IPS DF 6.9 (cell line): ENCODE results near the gene FOXO3.
"Not testable (repeated sequence)": the region's sequence is repeated elsewhere in the genome, so short reads cannot be mapped to it uniquely, and the experiment has no call there.

Source experiments
- DNase-seq: peaks from one replicate; pipeline ENCODE4 v3.0.0-alpha.2; 2013; ENCODE audit warnings: low read depth, low spot score
- H3K27ac ChIP-seq: one replicate; pipeline ENCODE4 v1.5.1; 2013; ENCODE audit warnings: low read length, control low read depth
- H3K27me3 ChIP-seq: 2 replicates; pipeline ENCODE4 v1.6.1; 2013; ENCODE audit warnings: mild to moderate bottlenecking, low read length; ENCODE audit not compliant: control insufficient read depth, insufficient read depth
- H3K36me3 ChIP-seq: 2 replicates; pipeline ENCODE4 v1.6.1; 2013; ENCODE audit warnings: low read length; ENCODE audit not compliant: control insufficient read depth, insufficient read depth
- H3K4me1 ChIP-seq: 2 replicates; pipeline ENCODE4 v1.6.1; 2013; ENCODE audit warnings: low read length; ENCODE audit not compliant: control insufficient read depth, insufficient read depth
- H3K4me3 ChIP-seq: 2 replicates; pipeline ENCODE4 v1.5.1; 2013; ENCODE audit warnings: mild to moderate bottlenecking, low read length
- H3K9me3 ChIP-seq: 2 replicates; pipeline ENCODE4 v1.6.1; 2013; ENCODE audit warnings: low read length, inconsistent platforms; ENCODE audit not compliant: control insufficient read depth, insufficient read depth
- WGBS: extraction: QIAGEN DNeasy Blood & Tissue Kit; methylation state at CpG from one replicate; pipeline ENCODE4 v1.1.7; 2013; ENCODE audit warnings: mixed read lengths, missing lambda C conversion rate; ENCODE audit not compliant: insufficient read length, insufficient coverage; 5-methylcytosine and 5-hydroxymethylcytosine counted together

The FOXO3 gene

DNA sequence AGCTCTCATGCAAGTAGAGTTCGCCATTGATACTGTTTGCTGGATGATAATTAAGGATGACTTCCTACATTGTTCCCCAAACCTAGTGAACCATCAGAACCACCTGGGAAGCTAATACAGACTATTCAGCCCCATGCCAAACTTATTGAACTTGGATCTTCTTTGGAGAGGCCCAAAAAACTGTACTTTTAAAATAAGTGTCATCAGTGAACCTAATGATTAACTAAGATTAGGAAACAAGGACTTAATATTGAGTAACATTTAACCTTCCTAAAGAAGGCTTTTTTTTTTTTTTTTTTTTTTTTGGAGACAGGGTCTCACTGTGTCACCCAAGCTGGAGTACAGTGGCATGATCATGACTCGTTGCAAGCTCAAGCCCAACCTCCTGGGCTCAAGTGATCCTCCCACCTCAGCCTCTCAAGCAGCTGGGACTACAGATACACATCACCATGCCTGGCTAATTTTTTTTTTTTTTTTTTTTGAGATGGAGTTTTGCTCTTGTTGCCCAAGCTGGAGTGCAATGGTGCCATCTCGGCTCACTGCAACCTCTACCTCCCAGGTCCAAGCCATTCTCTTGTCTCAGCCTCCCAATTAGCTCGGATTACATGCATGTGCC, 24.7 kb upstream of the FOXO3 start:
- H3K4me3 ChIP-seq, H3K27me3 ChIP-seq, H3K4me1 ChIP-seq, H3K36me3 ChIP-seq, H3K27ac ChIP-seq, H3K9me3 ChIP-seq, DNase-seq: not testable (repeated sequence)
- WGBS: no CpG with 5 or more reads among the region's 4 CpGs

DNA sequence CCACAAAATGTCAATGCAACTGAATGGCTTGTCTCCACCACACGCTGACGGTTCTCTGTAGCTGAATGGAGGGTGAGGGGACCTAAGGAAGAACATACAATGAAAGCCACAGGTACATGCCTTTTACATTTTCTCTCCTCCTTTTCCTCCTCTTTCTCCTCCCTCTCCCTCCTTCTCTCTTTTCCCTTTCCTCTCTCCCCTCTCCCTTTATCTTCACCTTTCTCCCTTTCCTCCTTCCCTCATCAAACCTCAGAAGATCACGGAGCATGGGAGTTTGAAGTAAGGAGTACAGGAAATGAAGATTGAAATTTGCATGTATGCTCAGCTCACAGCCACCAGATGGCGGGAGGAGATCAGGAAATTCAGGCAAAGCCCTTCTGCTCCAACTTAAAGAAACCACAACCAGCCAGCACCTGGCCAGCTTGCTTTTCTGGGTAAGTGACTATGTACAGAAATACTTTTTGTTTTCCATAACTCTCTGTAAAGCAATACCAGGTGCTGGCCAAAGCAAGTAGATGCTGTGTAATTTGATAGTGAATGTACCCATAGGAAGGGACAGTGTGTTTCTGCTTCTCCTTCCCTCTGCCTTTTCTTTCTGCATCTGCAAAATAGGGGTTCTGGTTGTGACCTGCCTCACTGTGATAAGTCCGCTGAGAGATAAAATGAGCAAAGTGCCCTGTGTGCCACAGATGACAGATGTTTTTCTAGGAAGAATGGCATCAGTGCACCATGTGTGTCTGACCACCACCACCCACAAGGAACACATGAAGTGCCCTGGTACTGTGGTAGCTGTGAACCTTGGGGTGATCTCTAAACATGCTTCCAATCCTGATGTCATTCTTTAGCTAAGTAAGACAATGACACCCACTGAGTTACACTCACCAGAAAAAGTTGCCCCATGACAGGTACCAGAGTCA, 18.6 kb upstream of the FOXO3 start:
- no CpG with 5 or more reads among the region's 5 CpGs for WGBS
- no peak overlapping the region for H3K4me3 ChIP-seq
- no peaks in the 10 kb centered on the region for H3K27me3 ChIP-seq
- DNase-seq: no peak
- no peaks in the 10 kb centered on the region for H3K9me3 ChIP-seq
- no peaks in the 10 kb centered on the region for H3K36me3 ChIP-seq
- no peak overlapping the region for H3K27ac ChIP-seq
- H3K4me1 ChIP-seq: no peaks in the 10 kb centered on the region; the same call in 1 of the 2 replicates

DNA sequence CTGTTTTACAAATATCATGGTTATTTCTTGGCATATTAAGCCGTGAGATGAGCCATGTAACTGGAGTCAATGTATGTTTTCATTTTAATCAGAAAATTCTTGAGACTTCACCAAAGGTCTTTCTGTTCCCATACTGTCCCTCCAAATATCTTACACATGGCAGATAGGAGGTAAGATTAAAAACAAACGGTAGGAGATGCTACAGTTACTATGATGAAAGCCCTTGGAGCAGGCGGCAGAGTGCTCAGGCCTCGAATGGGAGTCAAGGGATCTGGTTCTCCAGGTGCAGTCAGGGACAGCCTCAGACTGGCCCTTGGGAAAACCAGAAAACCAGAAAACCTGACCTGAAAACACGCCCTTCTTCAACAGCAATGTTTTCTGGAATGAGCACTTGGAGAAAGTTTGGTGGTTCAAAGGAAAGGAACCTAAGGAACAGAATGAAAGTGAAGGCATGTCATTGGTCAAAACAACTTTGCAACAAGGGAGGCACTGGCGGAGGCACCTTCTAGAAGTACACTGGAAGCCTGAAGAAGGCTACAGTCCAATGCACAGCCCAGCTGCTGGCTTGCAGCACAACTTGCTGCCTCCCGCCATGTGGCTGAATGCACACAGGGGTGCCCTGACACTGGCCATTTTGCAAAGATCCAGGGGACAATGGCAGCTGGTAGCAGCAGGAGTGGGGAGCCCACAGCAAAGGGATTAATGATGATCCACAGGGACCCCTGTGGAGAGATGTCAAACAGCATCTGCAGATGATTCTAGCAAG, 17.4 kb upstream of the FOXO3 start:
- no peak for DNase-seq
- no CpG with 5 or more reads among the region's 7 CpGs for WGBS
- H3K36me3 ChIP-seq: no peaks in the 10 kb centered on the region
- H3K4me3 ChIP-seq: no peak overlapping the region
- no peak overlapping the region for H3K27ac ChIP-seq
- H3K4me1 ChIP-seq: no peaks in the 10 kb centered on the region; the same call in 1 of the 2 replicates
- no peaks in the 10 kb centered on the region for H3K27me3 ChIP-seq
- H3K9me3 ChIP-seq: no peaks in the 10 kb centered on the region

DNA sequence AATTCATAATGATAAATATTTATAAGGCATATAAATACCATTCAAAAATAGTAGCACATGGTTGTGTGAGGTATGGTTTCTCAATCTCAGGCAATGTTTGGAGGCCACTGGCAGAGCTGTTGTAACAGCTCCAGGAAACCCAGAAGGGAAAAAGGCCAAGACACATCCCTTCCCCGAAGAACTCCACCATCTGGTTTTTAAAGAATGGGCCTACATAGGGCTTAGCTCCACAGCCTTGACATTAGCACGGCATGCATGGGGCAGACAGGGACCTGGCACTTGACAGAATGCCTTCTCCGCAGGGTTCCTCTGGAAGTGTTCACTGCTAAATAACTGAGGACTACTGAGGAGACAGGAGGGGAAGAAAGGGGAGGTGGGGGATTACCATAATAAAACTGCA, 16.1 kb upstream of the FOXO3 start:
- DNase-seq: no peak
- no peaks in the 10 kb centered on the region for H3K27me3 ChIP-seq
- no peak overlapping the region for H3K4me3 ChIP-seq
- no peaks in the 10 kb centered on the region; the same call in 1 of the 2 replicates for H3K4me1 ChIP-seq
- H3K27ac ChIP-seq: no peak overlapping the region
- no CpG with 5 or more reads among the region's 3 CpGs for WGBS
- no peaks in the 10 kb centered on the region for H3K9me3 ChIP-seq
- H3K36me3 ChIP-seq: no peaks in the 10 kb centered on the region

DNA sequence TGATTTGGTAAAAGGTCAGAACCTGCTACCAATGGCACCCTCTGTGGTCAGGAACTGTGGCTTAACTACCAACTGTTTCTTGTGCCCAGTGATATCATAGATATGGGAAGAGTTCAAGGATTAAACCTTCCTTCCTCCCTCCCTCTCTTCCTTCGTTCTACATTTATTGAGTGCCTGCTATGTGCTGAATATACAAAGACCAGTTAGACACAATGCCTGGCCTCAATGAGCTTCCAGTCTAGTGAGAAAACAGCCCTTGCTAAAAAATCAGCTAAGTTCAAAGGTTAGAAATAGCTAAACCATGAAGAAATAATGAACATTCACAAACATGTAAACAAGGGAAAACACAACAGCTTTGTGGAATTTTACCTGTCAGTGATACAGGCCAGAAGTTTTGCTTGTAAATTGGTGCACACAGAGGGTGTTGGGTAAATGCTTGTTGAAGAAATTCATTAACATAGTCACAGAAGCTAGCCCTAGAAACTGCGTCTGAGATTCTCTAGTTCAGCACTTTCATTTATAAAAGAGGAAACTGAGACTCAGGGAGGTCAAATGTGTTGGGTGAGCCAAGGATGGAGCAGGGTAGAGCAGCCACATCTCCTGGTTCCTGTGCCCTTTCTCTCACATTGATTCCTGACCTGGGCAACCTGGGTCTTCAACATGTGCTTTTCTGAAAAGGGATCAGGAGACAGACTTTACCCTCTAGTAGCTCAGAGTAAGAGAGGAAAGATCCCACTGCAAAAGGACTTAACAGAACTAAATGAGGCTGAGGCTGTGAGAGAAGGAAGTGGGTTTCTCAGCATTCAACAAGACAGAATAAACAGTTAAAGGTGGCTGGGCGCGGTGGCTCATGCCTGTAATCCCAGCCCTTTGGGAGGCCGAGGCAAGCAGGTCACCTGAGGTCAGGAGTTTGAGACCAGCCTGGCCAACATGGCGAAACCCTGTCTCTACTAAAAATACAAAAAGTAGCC, 14.4 kb upstream of the FOXO3 start:
- Histone ChIP-seq H3K27me3 (no peaks in the 10 kb centered on the region), H3K4me1 (no peaks in the 10 kb centered on the region; the same call in 1 of the 2 replicates), H3K36me3 (no peaks in the 10 kb centered on the region), H3K9me3 (no peaks in the 10 kb centered on the region), H3K4me3 (no peak overlapping the region), H3K27ac (no peak overlapping the region)
- no peak for DNase-seq
- no CpG with 5 or more reads among the region's 6 CpGs for WGBS

DNA sequence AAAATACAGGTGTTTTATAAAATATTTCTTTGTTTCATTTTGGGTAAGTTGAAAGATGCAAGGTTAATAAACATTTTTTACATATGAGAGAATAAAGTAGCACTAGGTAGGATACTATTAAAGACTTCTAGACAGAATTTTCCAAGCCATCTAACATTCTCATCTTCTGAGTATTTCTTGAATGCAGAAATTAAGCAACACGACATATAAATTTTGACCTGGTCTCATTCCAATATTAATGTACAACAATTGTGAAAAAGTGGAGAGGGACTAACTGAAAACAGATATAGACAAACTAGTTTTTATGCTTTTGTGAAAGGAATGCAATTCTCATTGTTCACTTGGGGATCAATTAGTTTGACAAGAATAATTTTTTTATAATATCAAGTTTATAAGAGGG, 11.5 kb upstream of the FOXO3 start:
- Histone ChIP-seq H3K36me3 (no peaks in the 10 kb centered on the region), H3K4me3 (no peak overlapping the region), H3K4me1 (no peaks in the 10 kb centered on the region), H3K9me3 (no peaks in the 10 kb centered on the region), H3K27ac (no peak overlapping the region), H3K27me3 (no peaks in the 10 kb centered on the region)
- DNase-seq: no peak
- WGBS: no CpG with 5 or more reads among the region's 1 CpG

DNA sequence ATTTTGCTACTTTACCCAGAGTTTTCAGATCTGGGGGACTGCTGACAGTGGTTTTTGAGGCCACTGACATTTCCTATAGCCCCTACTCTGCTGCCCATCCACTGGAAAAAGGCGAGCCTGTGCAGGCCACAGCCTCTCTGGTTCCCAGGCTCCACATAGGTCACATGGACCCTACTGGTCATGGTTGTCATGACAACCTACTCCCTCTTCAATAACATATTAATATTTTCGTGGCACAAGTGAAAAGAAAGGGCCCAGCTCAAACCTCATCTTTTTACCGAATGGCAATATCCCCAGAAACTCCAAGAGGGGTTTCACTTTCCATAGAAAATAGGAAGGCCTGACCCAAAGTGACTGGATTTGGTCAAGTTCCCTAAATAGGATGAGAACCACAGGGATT, 11.0 kb upstream of the FOXO3 start:
- no CpG with 5 or more reads among the region's 3 CpGs for WGBS
- H3K9me3 ChIP-seq: no peaks in the 10 kb centered on the region
- H3K27ac ChIP-seq: no peak overlapping the region
- no peaks in the 10 kb centered on the region for H3K36me3 ChIP-seq
- H3K4me1 ChIP-seq: no peaks in the 10 kb centered on the region
- no peak overlapping the region for H3K4me3 ChIP-seq
- no peak for DNase-seq
- H3K27me3 ChIP-seq: no peaks in the 10 kb centered on the region

DNA sequence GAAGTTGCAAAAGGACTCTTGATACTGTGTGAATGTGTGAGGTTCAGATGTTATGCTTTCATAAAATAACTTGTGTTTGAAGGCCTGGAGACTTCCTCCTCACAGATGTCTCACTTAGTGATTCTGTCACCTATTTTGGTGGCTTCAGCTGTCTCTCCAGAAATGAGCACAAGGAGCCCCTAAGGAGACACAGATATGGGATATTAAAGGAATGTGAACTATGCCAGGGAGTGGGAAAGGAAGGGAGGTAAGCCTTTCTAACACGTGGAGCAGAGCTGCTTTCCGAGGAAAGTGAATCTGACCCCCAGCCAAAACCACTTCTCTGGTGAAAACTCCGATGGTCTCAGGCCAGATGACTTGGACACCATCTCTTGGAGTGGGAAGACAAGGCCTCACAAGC, 10.5 kb upstream of the FOXO3 start:
- no peak for DNase-seq
- no peak overlapping the region for H3K27ac ChIP-seq
- H3K4me1 ChIP-seq: no peaks in the 10 kb centered on the region
- H3K9me3 ChIP-seq: no peaks in the 10 kb centered on the region
- WGBS: no CpG with 5 or more reads among the region's 3 CpGs
- H3K27me3 ChIP-seq: no peaks in the 10 kb centered on the region
- no peak overlapping the region for H3K4me3 ChIP-seq
- no peaks in the 10 kb centered on the region for H3K36me3 ChIP-seq

DNA sequence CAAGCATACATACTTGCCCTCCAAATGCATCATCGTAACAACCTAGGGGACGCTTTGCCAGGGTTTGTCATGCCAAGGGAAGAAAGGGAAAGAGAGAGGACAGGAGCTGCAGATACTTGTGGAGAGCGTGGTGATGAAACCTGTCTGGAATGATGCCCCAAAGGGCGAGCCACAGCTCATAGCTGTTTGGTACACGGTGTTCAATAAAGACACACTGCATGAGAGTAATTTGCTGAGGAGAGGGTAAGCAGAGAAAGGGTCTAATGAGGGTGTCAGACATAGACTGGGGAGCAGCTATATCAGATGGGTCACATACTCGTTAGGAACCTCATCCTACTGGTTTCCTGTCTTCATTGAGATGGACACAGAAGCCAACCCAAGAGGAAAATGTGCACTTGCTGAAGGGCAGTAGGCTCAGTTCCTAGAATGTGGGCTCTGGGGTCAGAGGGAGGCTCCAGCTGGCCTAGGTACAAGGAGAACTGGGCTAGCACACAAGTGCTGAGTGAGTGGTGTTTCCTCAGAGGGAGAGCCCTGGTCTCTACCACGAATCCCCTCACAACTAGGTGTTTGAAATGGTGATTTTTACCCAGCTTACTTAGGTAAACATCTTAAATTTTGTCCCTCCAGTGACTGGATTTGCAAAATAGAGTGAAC, 5.2 kb upstream of the FOXO3 start:
- H3K9me3 ChIP-seq: no peaks in the 10 kb centered on the region
- H3K27ac ChIP-seq: no peak overlapping the region
- H3K27me3 ChIP-seq: no peaks in the 10 kb centered on the region; the same call in 1 of the 2 replicates
- H3K36me3 ChIP-seq: no peaks in the 10 kb centered on the region; the same call in 1 of the 2 replicates
- no peak overlapping the region for H3K4me3 ChIP-seq
- no peaks in the 10 kb centered on the region; the same call in 1 of the 2 replicates for H3K4me1 ChIP-seq
- DNase-seq: no peak
- WGBS: no CpG with 5 or more reads among the region's 7 CpGs
